SK-N-SH treated with all-trans-retinoic acid at 6 μM for 48 hours (cell line): Measurements from ENCODE around the gene KHSRP.

ENCODE experiments used
- ARNTL ChIP-seq: fragments of 450-650 bp; formaldehyde crosslinking; IDR thresholded peaks from 2 replicates; pipeline ENCODE4 v1.5.0; 2020; ENCODE audit warnings: low read depth, mild to moderate bottlenecking, moderate library complexity, borderline replicate concordance
- GLIS3 ChIP-seq: fragments of 250-450 bp; sonication (Bioruptor Pico); IDR thresholded peaks from 2 replicates; pipeline ENCODE4 v1.5.0; 2020; ENCODE audit warnings: mild to moderate bottlenecking, moderate library complexity
- PATZ1 ChIP-seq: fragments of 250-450 bp; sonication (Bioruptor Pico); IDR thresholded peaks from 2 replicates; pipeline ENCODE4 v1.8.0; 2020; ENCODE audit warnings: mild to moderate bottlenecking, moderate library complexity, borderline replicate concordance
- PPARA ChIP-seq: fragments of 250-450 bp; sonication (Bioruptor Pico); IDR thresholded peaks from 2 replicates; pipeline ENCODE4 v1.5.0; 2020; ENCODE audit warnings: mild to moderate bottlenecking, borderline replicate concordance
- RARB ChIP-seq: fragments of 250-450 bp; sonication (Bioruptor Pico); IDR thresholded peaks from 2 replicates; pipeline ENCODE4 v1.8.0; 2021; ENCODE audit warnings: mild to moderate bottlenecking, moderate library complexity
- SNAI2 ChIP-seq: fragments of 250-450 bp; sonication (Bioruptor Pico); IDR thresholded peaks from 2 replicates; pipeline ENCODE4 v1.5.0; 2020; ENCODE audit warnings: mild to moderate bottlenecking, moderate library complexity
- TOX ChIP-seq: fragments of 250-450 bp; sonication (Bioruptor Pico); IDR thresholded peaks from 2 replicates; pipeline ENCODE4 v1.8.0; 2021; ENCODE audit warnings: mild to moderate bottlenecking, moderate library complexity, borderline replicate concordance
- ZFP3 ChIP-seq: fragments of 250-450 bp; sonication (Bioruptor Pico); IDR thresholded peaks from 2 replicates; pipeline ENCODE4 v1.5.0; 2020; ENCODE audit warnings: mild to moderate bottlenecking, moderate library complexity
- ZNF8 ChIP-seq: fragments of 450-650 bp; formaldehyde crosslinking; IDR thresholded peaks from 2 replicates; pipeline ENCODE4 v1.5.0; 2020; ENCODE audit warnings: mild to moderate bottlenecking, moderate library complexity
- TF ChIP-seq, protein P1 (sequence below): fragments of 250-450 bp; sonication (Bioruptor Pico); IDR thresholded peaks from 2 replicates; pipeline ENCODE4 v1.5.1; 2021; ENCODE audit warnings: mild to moderate bottlenecking, moderate library complexity

GRCh38 chr19:6374711-6375410 is 49.8 kb downstream of the KHSRP start:
- TF ChIP-seq SNAI2 (CRISPR knock-in tag): no peak
- TF ChIP-seq, protein P1, sequence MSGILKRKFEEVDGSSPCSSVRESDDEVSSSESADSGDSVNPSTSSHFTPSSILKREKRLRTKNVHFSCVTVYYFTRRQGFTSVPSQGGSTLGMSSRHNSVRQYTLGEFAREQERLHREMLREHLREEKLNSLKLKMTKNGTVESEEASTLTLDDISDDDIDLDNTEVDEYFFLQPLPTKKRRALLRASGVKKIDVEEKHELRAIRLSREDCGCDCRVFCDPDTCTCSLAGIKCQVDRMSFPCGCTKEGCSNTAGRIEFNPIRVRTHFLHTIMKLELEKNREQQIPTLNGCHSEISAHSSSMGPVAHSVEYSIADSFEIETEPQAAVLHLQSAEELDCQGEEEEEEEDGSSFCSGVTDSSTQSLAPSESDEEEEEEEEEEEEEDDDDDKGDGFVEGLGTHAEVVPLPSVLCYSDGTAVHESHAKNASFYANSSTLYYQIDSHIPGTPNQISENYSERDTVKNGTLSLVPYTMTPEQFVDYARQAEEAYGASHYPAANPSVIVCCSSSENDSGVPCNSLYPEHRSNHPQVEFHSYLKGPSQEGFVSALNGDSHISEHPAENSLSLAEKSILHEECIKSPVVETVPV (CRISPR knock-in tag): no peak
- no peak for TF ChIP-seq ZFP3 (CRISPR knock-in tag)
- TF ChIP-seq GLIS3 (CRISPR knock-in tag): no peak
- no peak for TF ChIP-seq PATZ1
- TF ChIP-seq ZNF8: no peak
- no peak for TF ChIP-seq TOX
- no peak for TF ChIP-seq RARB
- no peak for TF ChIP-seq PPARA (CRISPR knock-in tag)
- no peak for TF ChIP-seq ARNTL (CRISPR knock-in tag)
